HK-2 (cell line): ENCODE results near the gene CBARP.
"Not testable (repeated sequence)": the region's sequence is repeated elsewhere in the genome, so short reads cannot be mapped to it uniquely, and the experiment has no call there.

Experiments used
- DNase-seq: peaks from one replicate; pipeline ENCODE4 v3.0.0-alpha.2; 2018; ENCODE audit not compliant: unreplicated experiment

The CBARP gene

DNA sequence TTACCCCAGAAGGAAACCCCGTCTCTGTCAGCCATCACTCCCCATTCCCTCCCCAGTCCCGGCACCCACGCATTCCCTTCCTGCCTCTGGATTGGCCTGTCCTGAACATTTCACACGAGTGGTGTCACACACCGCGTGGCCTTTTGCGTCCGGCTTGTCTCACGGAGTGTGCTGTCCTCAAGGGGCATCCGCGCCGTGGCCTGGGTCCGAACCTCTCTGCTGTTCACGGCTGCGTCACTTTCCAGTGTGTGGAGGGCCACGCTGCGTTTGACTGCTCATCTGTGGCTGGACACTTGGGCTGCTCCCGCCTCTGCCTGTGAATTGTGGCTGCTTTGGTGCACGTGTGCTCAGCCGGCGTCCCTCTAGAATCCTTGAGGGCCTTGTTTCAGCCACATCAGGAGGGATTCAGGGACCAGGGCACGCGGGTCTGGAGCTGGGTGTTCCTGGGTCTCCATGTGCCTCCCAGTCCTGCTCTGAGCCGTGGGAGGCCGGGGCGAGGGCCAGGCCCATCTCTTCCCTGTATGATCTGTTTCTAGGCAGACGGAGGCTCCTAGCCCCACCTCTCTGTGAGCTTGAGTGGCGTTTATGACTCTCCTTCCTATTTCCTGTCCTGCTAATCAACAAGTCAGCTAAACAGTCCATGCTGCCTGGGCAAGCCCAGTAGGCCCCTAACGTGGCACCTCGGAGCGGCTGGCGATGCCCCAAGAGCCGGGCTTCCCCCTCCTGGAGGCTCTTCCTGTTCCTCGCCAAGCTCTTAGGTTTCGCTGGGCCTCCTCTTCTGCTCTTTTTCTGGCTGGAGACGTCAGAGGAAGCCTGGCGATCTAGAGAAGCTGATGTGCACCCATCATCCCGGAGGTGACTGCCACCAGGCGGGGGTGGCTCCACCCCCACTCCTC lies 24.2 kb downstream of the CBARP start:
- no peak for DNase-seq

DNA sequence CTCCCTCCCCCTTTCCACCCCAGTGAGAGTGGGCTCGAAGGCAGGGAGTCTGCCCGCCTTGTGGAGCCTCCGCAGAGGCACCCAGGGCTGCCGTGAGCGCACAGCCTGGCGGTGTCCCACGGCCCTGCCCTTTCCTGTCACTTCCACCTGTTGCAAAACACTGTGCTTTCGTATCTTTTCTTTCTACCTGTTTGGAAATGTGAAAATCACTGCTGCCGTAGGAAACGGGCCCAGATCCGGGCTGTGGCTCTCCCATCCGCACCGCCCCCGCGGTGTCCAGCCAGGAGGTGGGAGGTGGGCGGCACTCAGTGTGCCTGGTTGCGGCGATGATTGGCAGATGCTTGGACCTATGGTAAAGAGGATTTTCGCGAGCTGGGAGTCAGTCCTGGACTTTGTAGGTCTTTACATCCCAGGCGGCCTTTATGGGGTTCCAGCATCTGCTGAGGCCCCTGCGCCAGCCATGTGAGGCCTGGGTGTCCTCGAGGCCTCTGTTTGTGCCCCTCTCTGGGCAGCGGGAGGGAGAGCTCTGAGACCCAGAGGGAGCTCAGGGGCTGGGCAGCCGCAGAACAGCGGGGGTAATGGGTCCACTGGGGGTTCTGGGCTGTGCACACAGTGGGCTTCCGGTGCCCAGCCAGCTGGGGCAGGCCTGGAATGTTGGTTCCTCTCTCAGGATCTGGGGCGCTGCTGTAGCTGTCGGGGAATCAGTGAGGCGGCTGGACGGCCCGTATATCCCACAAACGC lies 26.1 kb downstream of the CBARP start:
- no peak for DNase-seq

GRCh38 chr19:1210227-1210538 lies 27.6 kb downstream of the CBARP start:
- no peak for DNase-seq

GRCh38 chr19:1208830-1209229 lies 29.0 kb downstream of the CBARP start:
- DNase-seq = not testable (repeated sequence)

GRCh38 chr19:1206864-1207450 lies 30.8 kb downstream of the CBARP start:
- DNase-seq = peak; percentile 55

- DNase-seq = no peak
Measured at GRCh38 chr19:1206150-1206863, 31.5 kb downstream of the CBARP start.

- peak; percentile 100 for DNase-seq
Measured at GRCh38 chr19:1205114-1206099, 32.4 kb downstream of the CBARP start, which contains the start of gene STK11. Gene STK11, plus strand, starts transcription at chr19:1205778. Its CDS starts 1,136 bp downstream, at chr19:1206914.

- DNase-seq = not testable (repeated sequence)
Measured at GRCh38 chr19:1200614-1201013, 37.2 kb downstream of the CBARP start.

GRCh38 chr19:1199531-1199930 lies 38.3 kb downstream of the CBARP start:
- no peak for DNase-seq

GRCh38 chr19:1189419-1189818 lies 48.4 kb downstream of the CBARP start:
- DNase-seq = peak; percentile 80

GRCh38 chr19:1183543-1184172 lies 54.1 kb downstream of the CBARP start:
- DNase-seq = peak; percentile 86

GRCh38 chr19:1182727-1183126 lies 55.1 kb downstream of the CBARP start:
- peak; percentile 59 for DNase-seq

DNA sequence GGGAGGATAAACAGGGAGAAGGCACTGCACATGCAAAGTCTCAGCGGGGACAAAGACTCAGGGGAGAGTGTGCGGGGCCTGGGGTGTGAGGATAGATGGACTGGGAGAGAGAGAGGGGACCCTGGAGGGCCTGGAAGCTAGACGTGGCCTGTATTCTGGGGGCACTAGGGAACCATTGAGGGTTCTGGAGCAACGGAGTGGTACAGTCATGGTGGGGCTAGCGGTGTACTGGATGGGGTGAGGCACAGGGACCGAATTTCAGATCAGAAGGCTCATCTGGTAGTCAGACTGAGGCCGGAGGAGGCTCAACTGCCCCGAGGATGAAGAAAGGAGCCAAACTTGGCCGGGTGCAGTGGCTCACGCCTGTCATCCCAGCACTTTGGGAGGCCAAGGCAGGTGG lies 55.7 kb downstream of the CBARP start:
- DNase-seq = no peak

- DNase-seq = no peak
Measured at GRCh38 chr19:1181606-1182005, 56.2 kb downstream of the CBARP start.
